GM12878 (cell line): ENCODE data around the gene MIA2. TPM values are rescaled to one million over a fixed set of nuclear protein-coding genes. Genes with fewer than 3 reads are reported as not detected.

ENCODE experiments used
- ATAC-seq: fragments of 200-7000 bp; cut with Tn5 transposase; 3 replicates; pipeline ENCODE4 v1.9.1; 2020; ENCODE audit warnings: mild to moderate bottlenecking, moderate library complexity
- BruUV-seq: library from RNA; stranded (reverse); fragments of 400-500 nt; replicated peaks from 2 replicates; lab custom pipeline; 2021; lab: Mats Ljungman, UMichigan
- CTCF ChIA-PET: fragments of 300-600 bp; sonication (Branson Sonifier 250); formaldehyde crosslinking; extraction: SDS; loops from one replicate; lab custom pipeline; 2021; ENCODE audit warnings: inconsistent platforms; lab: Yijun Ruan, JAX
- POLR2A ChIA-PET: fragments of 350-600 bp; formaldehyde crosslinking; extraction: SDS; loops from one replicate; lab custom pipeline; 2021; ENCODE audit warnings: inconsistent platforms; lab: Charles Lee
- RAD21 ChIA-PET: fragments of 300-600 bp; sonication (Branson Sonifier 250); formaldehyde crosslinking; loops from one replicate; lab custom pipeline; 2023; ENCODE audit warnings: antibody characterized with exemption; ENCODE audit not compliant: unreplicated experiment; lab: Charles Lee
- SMC1A ChIA-PET: fragments of 300-600 bp; sonication (Branson Sonifier 250); formaldehyde crosslinking; loops from one replicate; lab custom pipeline; 2023; ENCODE audit not compliant: unreplicated experiment, uncharacterized antibody; lab: Charles Lee
- DNase-seq: peaks from one replicate; pipeline ENCODE4 v3.0.0-alpha.2; 2011; ENCODE audit warnings: low read depth, low spot score
- FAIRE-seq: peaks from 3 replicates; lab custom pipeline; 2011; peaks lifted over from hg19 to GRCh38; lab: Jason Lieb, UNC
- H2AFZ ChIP-seq: 2 replicates; pipeline ENCODE4 v1.6.0; 2011; ENCODE audit warnings: low read depth, low read length, control low read depth; ENCODE audit not compliant: control insufficient read depth
- H3K27ac ChIP-seq: 2 replicates; pipeline ENCODE4 v1.5.1; 2011; ENCODE audit warnings: control low read depth; ENCODE audit not compliant: control insufficient read depth, insufficient read depth
- H3K27me3 ChIP-seq, 2 experiments: replicated peaks in 1 of 2; 2 replicates each; pipeline versions ENCODE4 v1.6.0 to v1.6.1; 2011; ENCODE audit warnings: low read length in 1 of 2; ENCODE audit not compliant: control insufficient read depth in 2 of 2, insufficient read depth in 2 of 2
- H3K36me3 ChIP-seq, 2 experiments: 2 replicates each; pipeline ENCODE4 v1.5.1; 2011; ENCODE audit warnings: low read length in 1 of 2; ENCODE audit not compliant: control insufficient read depth in 2 of 2, insufficient read depth in 2 of 2
- H3K4me1 ChIP-seq: 2 replicates; pipeline ENCODE4 v1.6.1; 2011; ENCODE audit warnings: mild to moderate bottlenecking, low read length, moderate library complexity, mixed read lengths; ENCODE audit not compliant: control insufficient read depth, insufficient read depth
- H3K4me2 ChIP-seq: 2 replicates; pipeline ENCODE4 v1.6.0; 2011; ENCODE audit warnings: control low read depth; ENCODE audit not compliant: control insufficient read depth, insufficient read depth
- H3K4me3 ChIP-seq: fragments of 200-600 bp; sonication (generic); 2 replicates; pipeline ENCODE4 v1.5.1; 2016
- H3K79me2 ChIP-seq: 2 replicates; pipeline ENCODE4 v1.6.0; 2011; ENCODE audit warnings: low read length; ENCODE audit not compliant: control insufficient read depth, insufficient read depth
- H3K9ac ChIP-seq: 2 replicates; pipeline ENCODE4 v1.8.0; 2011; ENCODE audit warnings: low read length, control low read depth, mixed read lengths; ENCODE audit not compliant: control insufficient read depth, insufficient read depth
- H3K9me3 ChIP-seq: replicated peaks from 3 replicates; pipeline ENCODE4 v1.5.1; 2011; ENCODE audit warnings: mild to moderate bottlenecking, low read length; ENCODE audit not compliant: control insufficient read depth, insufficient read depth
- H4K20me1 ChIP-seq: 2 replicates; pipeline ENCODE4 v1.6.0; 2011; ENCODE audit not compliant: control insufficient read depth, insufficient read depth
- CREB1 ChIP-seq: IDR thresholded peaks from 2 replicates; pipeline ENCODE4 v1.6.1; 2012; ENCODE audit warnings: low read depth, mild to moderate bottlenecking, inconsistent platforms
- IKZF2 ChIP-seq, 2 experiments: fragments of 450-650 bp; IDR thresholded peaks; 2 replicates each; pipeline ENCODE4 v1.6.1; 2017; ENCODE audit warnings: mild to moderate bottlenecking in 2 of 2, moderate library complexity in 2 of 2
- POLR2AphosphoS5 ChIP-seq: IDR thresholded peaks from 2 replicates; pipeline ENCODE4 v1.6.1; 2011; ENCODE audit warnings: mild to moderate bottlenecking, low read length, inconsistent platforms
- RFX5 ChIP-seq: IDR thresholded peaks from 2 replicates; pipeline ENCODE4 v1.6.1; 2011; ENCODE audit warnings: low read depth, low read length, improper control_type of control experiment
- SMARCA5 ChIP-seq: fragments of 450-650 bp; IDR thresholded peaks from 2 replicates; pipeline ENCODE4 v1.6.1; 2017; ENCODE audit warnings: mild to moderate bottlenecking
- STAT1 ChIP-seq: fragments of 450-650 bp; conservative IDR thresholded peaks from 2 replicates; pipeline ENCODE4 v1.6.1; 2014; ENCODE audit warnings: antibody characterized with exemption, mild to moderate bottlenecking
- WGBS: methylation state at CpG from one replicate; pipeline ENCODE4 v1.1.6; 2016; ENCODE audit warnings: low lambda C conversion rate; ENCODE audit not compliant: insufficient replicate concordance, insufficient coverage; ENCODE audit errors: missing lambda C conversion rate; 5-methylcytosine and 5-hydroxymethylcytosine counted together
- in situ Hi-C: fragments of 300-500 bp; cut with MboI; formaldehyde crosslinking; loops from 9 replicates; pipeline ENCODE4 v1.14.3; 2018; ENCODE audit warnings: mixed read lengths
- intact Hi-C: fragments of 100-400 bp; cut with micrococcal nuclease; formaldehyde crosslinking; loops from one replicate; pipeline ENCODE4 v1.14.2; 2022; ENCODE audit not compliant: unreplicated experiment
- polyA plus RNA-seq, 11 experiments: library from polyadenylated mRNA; depleted of rRNA in 4 of 11; unstranded in 6 of 11; stranded (reverse) in 5 of 11; fragments of >200 nt; fragmentation: Nextera tagmentation in 4 of 11; fragmentation: Illumina TruSeq in 1 of 11; extraction: Ambion mirVana in 4 of 11; extraction: Trizol in 1 of 11; gene quantifications; 1 replicate in 1 of 11; 2 replicates in 10 of 11; pipeline versions ENCODE4 v1.2.1 to v1.2.3, GENCODE V29; 2011 to 2016; ENCODE audit warnings: inconsistent platforms in 2 of 11, missing spikeins in 2 of 11, low read depth in 1 of 11
- total RNA-seq, 4 experiments: library from RNA; depleted of rRNA in 3 of 4; stranded (reverse); fragments of >200 nt in 3 of 4; fragmentation: Illumina TruSeq in 1 of 4; extraction: Trizol in 1 of 4; gene quantifications; 2 replicates each; pipeline versions ENCODE4 v1.2.1 to v1.2.3, GENCODE V29; 2013 to 2021
- TF ChIP-seq, protein P1 (sequence below): fragments of 450-650 bp; IDR thresholded peaks from 2 replicates; pipeline ENCODE4 v1.6.1; 2017; ENCODE audit warnings: borderline replicate concordance
- TF ChIP-seq, protein P2 (sequence below): fragments of 450-650 bp; formaldehyde crosslinking; IDR thresholded peaks from 2 replicates; pipeline ENCODE4 v1.4.0; 2020; ENCODE audit warnings: mild to moderate bottlenecking, moderate library complexity

Gene MIA2
- total and polyA plus RNA-seq, 10 of the 15 experiments (the other 5 are each of a cell fraction or from before 2014, with no cell fraction given), result 6.3 to 36.8 (median 17.1) TPM

DNA sequence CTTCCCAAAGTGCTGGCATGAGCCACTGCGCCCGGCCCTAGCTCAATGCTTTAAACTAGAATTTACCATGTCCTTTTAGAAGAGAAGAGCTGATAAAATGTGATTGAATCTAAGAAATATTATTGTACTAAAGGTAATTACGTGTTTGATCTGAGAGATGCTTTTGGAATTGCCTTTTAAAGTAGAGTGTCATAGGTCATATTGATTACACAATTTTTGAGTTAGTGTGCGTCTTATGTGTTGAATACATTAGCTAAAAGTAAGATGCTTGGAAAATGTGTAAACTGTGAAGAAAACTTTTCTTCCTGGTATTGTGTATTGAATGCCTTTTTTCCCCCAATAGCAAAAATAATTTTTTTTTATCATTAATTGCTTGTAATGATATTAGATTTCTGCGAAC, 41.7 kb downstream of the MIA2 start:
- Histone ChIP-seq H3K4me2 (no peak overlapping the region), H3K79me2 (peaks cover 28% of the 10 kb centered on the region), H3K9me3 (peaks cover 5% of the 10 kb centered on the region), H3K36me3 (no peaks in the 10 kb centered on the region; a peak in 2 of 4 replicates), H3K4me3 (no peak overlapping the region), H3K9ac (no peak overlapping the region), H3K27me3 (no peaks in the 10 kb centered on the region), H3K4me1 (peaks cover under 1% of the 10 kb centered on the region; the same call in 1 of the 2 replicates), H2AFZ (no peak overlapping the region), H4K20me1 (no peaks in the 10 kb centered on the region), H3K27ac (no peak overlapping the region)
- ChIA-PET SMC1A (no interaction called here), RAD21 (interaction anchor here (1.1 kb wide), 1 partner anchor 9 kb away, joined by 3 read pairs; no protein-coding TSS in a partner anchor), POLR2A (interaction anchor here (1.1 kb wide), 1 partner anchor 141 kb away, joined by 3 read pairs; no protein-coding TSS in a partner anchor), CTCF (no interaction called here)
- BruUV-seq, result no TSS peak
- DNase-seq, result no peak
- no peak for TF ChIP-seq CREB1
- intact Hi-C loops, result no loop called here
- in situ Hi-C loops, result no loop called here
- ATAC-seq, result no peak
- WGBS, result 98% methylated on average over 5 of the region's 5 CpGs
- no peak for FAIRE-seq

DNA sequence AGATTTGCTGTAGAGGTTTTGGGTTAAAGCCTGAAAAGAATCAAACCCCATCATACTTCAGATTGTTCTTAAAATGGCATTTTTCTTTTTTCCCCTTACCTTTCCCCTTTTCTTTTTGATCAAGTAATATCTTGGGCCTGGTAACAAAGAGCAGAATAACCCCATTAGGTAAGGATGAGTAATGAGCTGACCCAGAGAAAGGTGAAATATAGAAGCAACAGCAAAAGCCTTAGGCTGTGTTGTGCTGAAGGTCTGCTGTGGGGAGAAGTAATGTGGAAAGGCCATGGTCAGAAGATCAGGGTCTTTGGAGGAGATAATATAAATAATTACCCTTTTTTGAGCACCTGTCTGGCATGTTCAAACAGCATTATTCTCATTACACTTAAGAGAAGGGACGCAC, 42.3 kb downstream of the MIA2 start:
- no peak for FAIRE-seq
- no peak for TF ChIP-seq STAT1
- no peak for TF ChIP-seq SMARCA5
- TF ChIP-seq, protein P1, sequence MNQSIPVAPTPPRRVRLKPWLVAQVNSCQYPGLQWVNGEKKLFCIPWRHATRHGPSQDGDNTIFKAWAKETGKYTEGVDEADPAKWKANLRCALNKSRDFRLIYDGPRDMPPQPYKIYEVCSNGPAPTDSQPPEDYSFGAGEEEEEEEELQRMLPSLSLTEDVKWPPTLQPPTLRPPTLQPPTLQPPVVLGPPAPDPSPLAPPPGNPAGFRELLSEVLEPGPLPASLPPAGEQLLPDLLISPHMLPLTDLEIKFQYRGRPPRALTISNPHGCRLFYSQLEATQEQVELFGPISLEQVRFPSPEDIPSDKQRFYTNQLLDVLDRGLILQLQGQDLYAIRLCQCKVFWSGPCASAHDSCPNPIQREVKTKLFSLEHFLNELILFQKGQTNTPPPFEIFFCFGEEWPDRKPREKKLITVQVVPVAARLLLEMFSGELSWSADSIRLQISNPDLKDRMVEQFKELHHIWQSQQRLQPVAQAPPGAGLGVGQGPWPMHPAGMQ, result no peak
- TF ChIP-seq POLR2AphosphoS5, result no peak
- TF ChIP-seq IKZF2 (IDR thresholded peaks at IDR 0.05), result no peak
- no peak for TF ChIP-seq RFX5
- TF ChIP-seq, protein P2, sequence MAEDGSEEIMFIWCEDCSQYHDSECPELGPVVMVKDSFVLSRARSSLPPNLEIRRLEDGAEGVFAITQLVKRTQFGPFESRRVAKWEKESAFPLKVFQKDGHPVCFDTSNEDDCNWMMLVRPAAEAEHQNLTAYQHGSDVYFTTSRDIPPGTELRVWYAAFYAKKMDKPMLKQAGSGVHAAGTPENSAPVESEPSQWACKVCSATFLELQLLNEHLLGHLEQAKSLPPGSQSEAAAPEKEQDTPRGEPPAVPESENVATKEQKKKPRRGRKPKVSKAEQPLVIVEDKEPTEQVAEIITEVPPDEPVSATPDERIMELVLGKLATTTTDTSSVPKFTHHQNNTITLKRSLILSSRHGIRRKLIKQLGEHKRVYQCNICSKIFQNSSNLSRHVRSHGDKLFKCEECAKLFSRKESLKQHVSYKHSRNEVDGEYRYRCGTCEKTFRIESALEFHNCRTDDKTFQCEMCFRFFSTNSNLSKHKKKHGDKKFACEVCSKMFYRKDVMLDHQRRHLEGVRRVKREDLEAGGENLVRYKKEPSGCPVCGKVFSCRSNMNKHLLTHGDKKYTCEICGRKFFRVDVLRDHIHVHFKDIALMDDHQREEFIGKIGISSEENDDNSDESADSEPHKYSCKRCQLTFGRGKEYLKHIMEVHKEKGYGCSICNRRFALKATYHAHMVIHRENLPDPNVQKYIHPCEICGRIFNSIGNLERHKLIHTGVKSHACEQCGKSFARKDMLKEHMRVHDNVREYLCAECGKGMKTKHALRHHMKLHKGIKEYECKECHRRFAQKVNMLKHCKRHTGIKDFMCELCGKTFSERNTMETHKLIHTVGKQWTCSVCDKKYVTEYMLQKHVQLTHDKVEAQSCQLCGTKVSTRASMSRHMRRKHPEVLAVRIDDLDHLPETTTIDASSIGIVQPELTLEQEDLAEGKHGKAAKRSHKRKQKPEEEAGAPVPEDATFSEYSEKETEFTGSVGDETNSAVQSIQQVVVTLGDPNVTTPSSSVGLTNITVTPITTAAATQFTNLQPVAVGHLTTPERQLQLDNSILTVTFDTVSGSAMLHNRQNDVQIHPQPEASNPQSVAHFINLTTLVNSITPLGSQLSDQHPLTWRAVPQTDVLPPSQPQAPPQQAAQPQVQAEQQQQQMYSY, result no peak

More for the DNA sequence above, 42.3 kb downstream of the MIA2 start:
- ChIA-PET CTCF (interaction anchor here (0.6 to 1.0 kb wide), 2 partner anchors 45 to 1189 kb away, joined by 3 read pairs; no protein-coding TSS in a partner anchor), RAD21 (no interaction called here), POLR2A (interaction anchor here (0.6 to 1.1 kb wide), 3 partner anchors 11 to 177 kb away, joined by 3 to 5 read pairs (median 3); no protein-coding TSS in a partner anchor), SMC1A (no interaction called here)
- no peaks in the 10 kb centered on the region for H3K27me3 ChIP-seq
- WGBS, result 100% methylated on average over 1 of the region's 1 CpG
- H3K9me3 ChIP-seq, result peaks cover 5% of the 10 kb centered on the region
- no peak overlapping the region for H3K4me3 ChIP-seq
- no peak overlapping the region for H3K4me2 ChIP-seq
- intact Hi-C loops, result no loop called here
- no peak overlapping the region for H3K9ac ChIP-seq
- DNase-seq (no peak), ATAC-seq (peak; percentile 54)
- peaks cover 23% of the 10 kb centered on the region for H3K79me2 ChIP-seq
- H4K20me1 ChIP-seq, result no peaks in the 10 kb centered on the region
- BruUV-seq, result TSS peak; percentile 18
- no peaks in the 10 kb centered on the region; a peak in 2 of 4 replicates for H3K36me3 ChIP-seq
- no peaks in the 10 kb centered on the region for H3K4me1 ChIP-seq
- no peak overlapping the region for H3K27ac ChIP-seq
- H2AFZ ChIP-seq, result no peak overlapping the region
- in situ Hi-C loops, result no loop called here
